Neural progenitor cell (in vitro differentiated cells): ENCODE data around the gene HPCA. TPM values are rescaled to one million over a fixed set of nuclear protein-coding genes. Genes with fewer than 3 reads are reported as not detected.
A peak's percentile ranks its signal among the peaks of the same experiment; 100 is the strongest.

Experiments used
- DNase-seq: peaks from one replicate; pipeline ENCODE4 v3.0.0-alpha.2; 2016; ENCODE audit warnings: low spot score
- H2AFZ ChIP-seq: fragments of 200-600 bp; sonication (generic); replicated peaks from 2 replicates; pipeline ENCODE4 v1.6.1; 2016; ENCODE audit warnings: antibody characterized with exemption
- H3F3A ChIP-seq: fragments of 200-600 bp; sonication (generic); 2 replicates; pipeline ENCODE4 v1.6.1; 2016; ENCODE audit warnings: antibody characterized with exemption, low read depth
- H3K27ac ChIP-seq: fragments of 200-600 bp; sonication (generic); 2 replicates; pipeline ENCODE4 v1.5.1; 2016; ENCODE audit warnings: mild to moderate bottlenecking
- H3K27me3 ChIP-seq: fragments of 200-600 bp; sonication (generic); 2 replicates; pipeline ENCODE4 v1.6.1; 2016; ENCODE audit warnings: mild to moderate bottlenecking, moderate library complexity
- H3K36me3 ChIP-seq: fragments of 200-600 bp; sonication (generic); 2 replicates; pipeline ENCODE4 v1.5.1; 2016
- H3K4me1 ChIP-seq: fragments of 200-600 bp; sonication (generic); 2 replicates; pipeline ENCODE4 v1.6.1; 2016; ENCODE audit warnings: mixed run types
- H3K4me2 ChIP-seq: fragments of 200-600 bp; sonication (generic); 2 replicates; pipeline ENCODE4 v1.6.1; 2016
- H3K4me3 ChIP-seq: fragments of 200-600 bp; sonication (generic); 2 replicates; pipeline ENCODE4 v1.5.1; 2016
- H3K79me2 ChIP-seq: fragments of 200-600 bp; sonication (generic); 2 replicates; pipeline ENCODE4 v1.6.1; 2016; ENCODE audit warnings: low read depth
- H3K9ac ChIP-seq: fragments of 200-600 bp; sonication (generic); 2 replicates; pipeline ENCODE4 v1.6.1; 2016
- H3K9me3 ChIP-seq: fragments of 200-600 bp; sonication (generic); 2 replicates; pipeline ENCODE4 v1.5.1; 2016; ENCODE audit warnings: low read depth
- H4K20me1 ChIP-seq: fragments of 200-600 bp; sonication (generic); 2 replicates; pipeline ENCODE4 v1.6.1; 2016; ENCODE audit warnings: low read depth
- H3K27ac Mint-ChIP-seq: 3 replicates; pipeline ENCODE4 v1.8.0; 2021; ENCODE audit warnings: mixed read lengths
- H3K27me3 Mint-ChIP-seq: 2 replicates; pipeline ENCODE4 v1.8.0; 2022; ENCODE audit warnings: low read depth, mild to moderate bottlenecking, inconsistent platforms, moderate library complexity, mixed read lengths; ENCODE audit not compliant: insufficient read depth
- H3K36me3 Mint-ChIP-seq: 3 replicates; pipeline ENCODE4 v1.8.0; 2021; ENCODE audit warnings: mixed read lengths
- H3K4me1 Mint-ChIP-seq: 3 replicates; pipeline ENCODE4 v1.8.0; 2021; ENCODE audit warnings: mixed read lengths
- H3K4me3 Mint-ChIP-seq: 3 replicates; pipeline ENCODE4 v1.8.0; 2021; ENCODE audit warnings: mild to moderate bottlenecking, moderate library complexity, mixed read lengths
- H3K9me3 Mint-ChIP-seq: 3 replicates; pipeline ENCODE4 v1.8.0; 2020; ENCODE audit warnings: mixed read lengths
- CTCF ChIP-seq: fragments of 200-600 bp; sonication (generic); IDR thresholded peaks from 2 replicates; pipeline ENCODE4 v1.5.1; 2017; ENCODE audit warnings: antibody characterized with exemption, mild to moderate bottlenecking
- EZH2 ChIP-seq: fragments of 200-600 bp; sonication (generic); IDR thresholded peaks from 2 replicates; pipeline ENCODE4 v1.6.1; 2017; ENCODE audit warnings: antibody characterized with exemption, mild to moderate bottlenecking, moderate library complexity
- EZH2phosphoT487 ChIP-seq: fragments of 200-600 bp; sonication (generic); IDR thresholded peaks from 2 replicates; pipeline ENCODE4 v1.6.1; 2017; ENCODE audit warnings: antibody characterized with exemption
- total RNA-seq: library from RNA; depleted of rRNA; stranded (reverse); fragments of >200 nt; gene quantifications from 2 replicates; pipeline ENCODE4 v1.2.3, GENCODE V29; 2015; ENCODE audit warnings: low replicate concordance

The HPCA gene
- total RNA-seq, 1 donor from 2014 or later, result not detected

- Histone ChIP-seq H3K79me2 (no peaks in the 10 kb centered on the region), H3F3A (peaks cover 8% of the 10 kb centered on the region), H2AFZ (no peak overlapping the region), H3K4me3 (no peak overlapping the region), H3K9me3 (no peaks in the 10 kb centered on the region), H3K36me3 (no peaks in the 10 kb centered on the region), H3K4me2 (no peak overlapping the region), H3K27ac (no peak overlapping the region), H4K20me1 (no peaks in the 10 kb centered on the region), H3K4me1 (peaks cover 4% of the 10 kb centered on the region), H3K9ac (no peak overlapping the region), H3K27me3 (no peaks in the 10 kb centered on the region)
- Mint-ChIP-seq H3K36me3 (peaks cover 25% of the 10 kb centered on the region), H3K9me3 (no peaks in the 10 kb centered on the region), H3K4me3 (no peak overlapping the region), H3K4me1 (peaks cover 31% of the 10 kb centered on the region), H3K27ac (peak overlapping the region; percentile 51), H3K27me3 (peaks cover 2% of the 10 kb centered on the region)
- no peak for DNase-seq
- TF ChIP-seq EZH2 (no peak), CTCF (no peak), EZH2phosphoT487 (no peak)
These were observed 24.2 kb upstream of the HPCA start for GRCh38 chr1:32861904-32862695.

- H3K27ac Mint-ChIP-seq, result peak overlapping the region; percentile 88
- peaks cover 19% of the 10 kb centered on the region for H3K36me3 Mint-ChIP-seq
- peak overlapping the region; percentile 31 for H3K4me3 Mint-ChIP-seq
- Histone ChIP-seq H3K27me3 (no peaks in the 10 kb centered on the region), H3K4me2 (no peak overlapping the region), H3K9me3 (no peaks in the 10 kb centered on the region), H4K20me1 (no peaks in the 10 kb centered on the region), H3K79me2 (no peaks in the 10 kb centered on the region), H3K27ac (peak overlapping the region; percentile 29), H3K4me1 (peaks cover 4% of the 10 kb centered on the region), H3K4me3 (no peak overlapping the region), H3F3A (peaks cover 8% of the 10 kb centered on the region), H3K9ac (no peak overlapping the region), H2AFZ (no peak overlapping the region), H3K36me3 (no peaks in the 10 kb centered on the region)
- no peak for DNase-seq
- no peaks in the 10 kb centered on the region for H3K9me3 Mint-ChIP-seq
- peaks cover 31% of the 10 kb centered on the region for H3K4me1 Mint-ChIP-seq
- H3K27me3 Mint-ChIP-seq, result peaks cover 2% of the 10 kb centered on the region
- TF ChIP-seq EZH2phosphoT487 (no peak), EZH2 (no peak), CTCF (no peak)
These were observed 22.9 kb upstream of the HPCA start for GRCh38 chr1:32863218-32863880.

GRCh38 chr1:32863881-32864245, 22.4 kb upstream of the HPCA start:
- no peak for DNase-seq
- TF ChIP-seq EZH2phosphoT487 (no peak), CTCF (no peak), EZH2 (no peak)
- Mint-ChIP-seq H3K4me3 (peak overlapping the region; percentile 31), H3K9me3 (no peaks in the 10 kb centered on the region), H3K27ac (peak overlapping the region; percentile 88), H3K27me3 (peaks cover 2% of the 10 kb centered on the region), H3K4me1 (peaks cover 31% of the 10 kb centered on the region), H3K36me3 (peaks cover 19% of the 10 kb centered on the region)
- Histone ChIP-seq H3K4me3 (no peak overlapping the region), H2AFZ (no peak overlapping the region), H3K9ac (no peak overlapping the region), H3F3A (peaks cover 8% of the 10 kb centered on the region), H3K36me3 (no peaks in the 10 kb centered on the region), H3K4me2 (no peak overlapping the region), H3K27ac (no peak overlapping the region), H3K4me1 (peaks cover 4% of the 10 kb centered on the region), H3K79me2 (no peaks in the 10 kb centered on the region), H3K9me3 (no peaks in the 10 kb centered on the region), H3K27me3 (no peaks in the 10 kb centered on the region), H4K20me1 (no peaks in the 10 kb centered on the region)
